ENCODE measurements around the gene NAA38.
A peak's percentile ranks its signal among the peaks of the same experiment; 100 is the strongest.

NAA38 gene

GRCh38 chr17:7886227-7887037 lies 29.1 kb upstream of the NAA38 start:
- peak overlapping the region; percentile 64 for H3K4me3 ChIP-seq (ENCODE audit: low read depth, low read length)
- DNase-seq (ENCODE audit: low read depth): peak; percentile 45
- TF ChIP-seq MYC (IDR thresholded peaks at IDR 0.05; ENCODE audit: low read depth, low read length): no peak
- no peak for TF ChIP-seq CTCF (IDR thresholded peaks at IDR 0.05; ENCODE audit: low read depth, low read length)
- no peak for TF ChIP-seq POLR2A (IDR thresholded peaks at IDR 0.05; ENCODE audit: extremely low read depth, insufficient read length)
- no peak for TF ChIP-seq MAX (IDR thresholded peaks at IDR 0.05; ENCODE audit: low read depth, low read length)

GRCh38 chr17:7885367-7886226 lies 28.2 kb upstream of the NAA38 start:
- DNase-seq (ENCODE audit: low read depth): peak; percentile 74
- TF ChIP-seq MYC (IDR thresholded peaks at IDR 0.05; ENCODE audit: low read depth, low read length) (0 out of 2 replicates have a peak, but pooled peaks have one; percentile 5), MAX (IDR thresholded peaks at IDR 0.05; ENCODE audit: low read depth, low read length) (0 out of 2 replicates have a peak, but pooled peaks have one; percentile 38), CTCF (IDR thresholded peaks at IDR 0.05; ENCODE audit: low read depth, low read length) (no peak), POLR2A (IDR thresholded peaks at IDR 0.05; ENCODE audit: extremely low read depth, insufficient read length) (peak; percentile 28)
- H3K4me3 ChIP-seq (ENCODE audit: low read depth, low read length): peak overlapping the region; percentile 64

- TF ChIP-seq POLR2A (IDR thresholded peaks at IDR 0.05; ENCODE audit: extremely low read depth, insufficient read length) (no peak), MAX (IDR thresholded peaks at IDR 0.05; ENCODE audit: low read depth, low read length) (no peak), MYC (IDR thresholded peaks at IDR 0.05; ENCODE audit: low read depth, low read length) (no peak), CTCF (IDR thresholded peaks at IDR 0.05; ENCODE audit: low read depth, low read length) (no peak)
- peak; percentile 43 for DNase-seq (ENCODE audit: low read depth)
- peak overlapping the region; percentile 49 for H3K4me3 ChIP-seq (ENCODE audit: low read depth, low read length)
Observed at GRCh38 chr17:7884581-7885366, 27.4 kb upstream of the NAA38 start.

GRCh38 chr17:7883781-7884386 lies 26.5 kb upstream of the NAA38 start:
- H3K4me3 ChIP-seq (ENCODE audit: low read depth, low read length): peak overlapping the region; percentile 16
- TF ChIP-seq MAX (IDR thresholded peaks at IDR 0.05; ENCODE audit: low read depth, low read length) (no peak), CTCF (IDR thresholded peaks at IDR 0.05; ENCODE audit: low read depth, low read length) (no peak), POLR2A (IDR thresholded peaks at IDR 0.05; ENCODE audit: extremely low read depth, insufficient read length) (no peak), MYC (IDR thresholded peaks at IDR 0.05; ENCODE audit: low read depth, low read length) (no peak)
- DNase-seq (ENCODE audit: low read depth): peak; percentile 8

GRCh38 chr17:7882629-7883028 lies 25.3 kb upstream of the NAA38 start:
- no peak for DNase-seq (ENCODE audit: low read depth)
- H3K4me3 ChIP-seq (ENCODE audit: low read depth, low read length): no peak overlapping the region
- TF ChIP-seq POLR2A (IDR thresholded peaks at IDR 0.05; ENCODE audit: extremely low read depth, insufficient read length) (no peak), CTCF (IDR thresholded peaks at IDR 0.05; ENCODE audit: low read depth, low read length) (no peak), MAX (IDR thresholded peaks at IDR 0.05; ENCODE audit: low read depth, low read length) (no peak), MYC (IDR thresholded peaks at IDR 0.05; ENCODE audit: low read depth, low read length) (no peak)
